GM19239 (cell line): ENCODE data around the gene IGFBP4.

Experiments
- DNase-seq: peaks from one replicate; pipeline ENCODE4 v3.0.0; 2011; ENCODE audit warnings: low spot score; ENCODE audit not compliant: insufficient read length
- FAIRE-seq: peaks from 2 replicates; lab custom pipeline; 2011; peaks lifted over from hg19 to GRCh38; lab: Jason Lieb, UNC

Gene IGFBP4

GRCh38 chr17:40485851-40486521, 42.7 kb downstream of the IGFBP4 start:
- DNase-seq = no peak
- no peak for FAIRE-seq

GRCh38 chr17:40486522-40487370, 43.5 kb downstream of the IGFBP4 start:
- no peak for FAIRE-seq
- no peak for DNase-seq

- FAIRE-seq (no peak), DNase-seq (no peak)
These were observed 44.2 kb downstream of the IGFBP4 start for GRCh38 chr17:40487371-40488020.

- DNase-seq (no peak), FAIRE-seq (no peak)
These were observed 47.1 kb downstream of the IGFBP4 start for GRCh38 chr17:40490289-40490853.

- DNase-seq = no peak
- no peak for FAIRE-seq
These were observed 47.7 kb downstream of the IGFBP4 start for GRCh38 chr17:40490982-40491381.

GRCh38 chr17:40491486-40491885, 48.2 kb downstream of the IGFBP4 start:
- DNase-seq (no peak), FAIRE-seq (no peak)

GRCh38 chr17:40493697-40494096, 50.4 kb downstream of the IGFBP4 start:
- no peak for DNase-seq
- no peak for FAIRE-seq

- DNase-seq (no peak), FAIRE-seq (no peak)
These were observed 51.9 kb downstream of the IGFBP4 start for GRCh38 chr17:40495140-40495539.

- DNase-seq (no peak), FAIRE-seq (no peak)
These were observed 52.9 kb downstream of the IGFBP4 start for GRCh38 chr17:40496170-40496569.

- no peak for FAIRE-seq
- no peak for DNase-seq
These were observed 53.6 kb downstream of the IGFBP4 start for GRCh38 chr17:40496634-40497420.

- DNase-seq = no peak
- no peak for FAIRE-seq
These were observed 54.4 kb downstream of the IGFBP4 start for GRCh38 chr17:40497695-40498094.

GRCh38 chr17:40498281-40499084, 55.2 kb downstream of the IGFBP4 start:
- FAIRE-seq = no peak
- DNase-seq = no peak

GRCh38 chr17:40499551-40500189, 56.4 kb downstream of the IGFBP4 start:
- no peak for FAIRE-seq
- DNase-seq = no peak

- DNase-seq (no peak), FAIRE-seq (no peak)
These were observed 56.9 kb downstream of the IGFBP4 start for GRCh38 chr17:40500190-40500589.

- no peak for FAIRE-seq
These were observed 57.5 kb downstream of the IGFBP4 start for GRCh38 chr17:40500709-40501108.

GRCh38 chr17:40501499-40501911, 58.3 kb downstream of the IGFBP4 start, which contains the start of gene TNS4:
Gene TNS4, minus strand, starts transcription at chr17:40501623. Its CDS starts 5,198 bp downstream, at chr17:40496425.
- DNase-seq = no peak
- FAIRE-seq = no peak

More at GRCh38 chr17:40500709-40501108, 57.5 kb downstream of the IGFBP4 start:
- DNase-seq = no peak

GRCh38 chr17:40502716-40503115, 59.5 kb downstream of the IGFBP4 start:
- no peak for DNase-seq
- FAIRE-seq = no peak

- FAIRE-seq = no peak
- DNase-seq = no peak
These were observed 59.9 kb downstream of the IGFBP4 start for GRCh38 chr17:40503154-40503553.

GRCh38 chr17:40506786-40507185, 63.5 kb downstream of the IGFBP4 start:
- FAIRE-seq = no peak
- DNase-seq = no peak
